ENCODE measurements around the gene NRSN2. TPM values are rescaled to one million over a fixed set of nuclear protein-coding genes. Genes with fewer than 3 reads are reported as not detected.

Gene NRSN2
- polyA plus RNA-seq, 1 experiment = 35.6 TPM

GRCh38 chr20:400454-401275, 53.8 kb downstream of the NRSN2 start:
- ChIA-PET CTCF (interaction anchor here (1.2 kb wide), 1 partner anchor 46 kb away, joined by 8 read pairs; no protein-coding TSS in a partner anchor), POLR2A (interaction anchor here (0.7 kb wide), 1 partner anchor 35 kb away, joined by 6 read pairs; no protein-coding TSS in a partner anchor)
- no peak for TF ChIP-seq CTCF (IDR thresholded peaks at IDR 0.05; ENCODE audit: low read depth, low read length)
- H3K4me3 ChIP-seq (ENCODE audit: low read depth, low read length) = no peak overlapping the region
- no peaks in the 10 kb centered on the region for H3K27me3 ChIP-seq (ENCODE audit: control insufficient read depth, insufficient read depth, low read length)
- DNase-seq (ENCODE audit: low read depth, low spot score) = no peak
- H3K27ac ChIP-seq (ENCODE audit: low read depth, low read length) = no peak overlapping the region
- peaks cover 5% of the 10 kb centered on the region; the same call in 1 of the 2 replicates for H3K9me3 ChIP-seq (ENCODE audit: control insufficient read depth, insufficient read depth, low read length)

GRCh38 chr20:401682-402495, 55.0 kb downstream of the NRSN2 start:
- peak; percentile 13 for DNase-seq (ENCODE audit: low read depth, low spot score)
- peak overlapping the region; percentile 31 for H3K27ac ChIP-seq (ENCODE audit: low read depth, low read length)
- H3K27me3 ChIP-seq (ENCODE audit: control insufficient read depth, insufficient read depth, low read length) = no peaks in the 10 kb centered on the region
- ChIA-PET CTCF (no interaction called here), POLR2A (interaction anchor here (0.7 kb wide), 1 partner anchor 34 kb away, joined by 6 read pairs; no protein-coding TSS in a partner anchor)
- H3K9me3 ChIP-seq (ENCODE audit: control insufficient read depth, insufficient read depth, low read length) = peaks cover 5% of the 10 kb centered on the region; the same call in 1 of the 2 replicates
- no peak for TF ChIP-seq CTCF (IDR thresholded peaks at IDR 0.05; ENCODE audit: low read depth, low read length)
- H3K4me3 ChIP-seq (ENCODE audit: low read depth, low read length) = no peak overlapping the region

GRCh38 chr20:402496-402885, 55.6 kb downstream of the NRSN2 start:
- no peak for DNase-seq (ENCODE audit: low read depth, low spot score)
- Histone ChIP-seq H3K9me3 (ENCODE audit: control insufficient read depth, insufficient read depth, low read length) (peaks cover 5% of the 10 kb centered on the region; the same call in 1 of the 2 replicates), H3K27ac (ENCODE audit: low read depth, low read length) (peak overlapping the region; percentile 31), H3K27me3 (ENCODE audit: control insufficient read depth, insufficient read depth, low read length) (no peaks in the 10 kb centered on the region), H3K4me3 (ENCODE audit: low read depth, low read length) (no peak overlapping the region)
- ChIA-PET CTCF (interaction anchor here (0.9 kb wide), 1 partner anchor 76 kb away, joined by 4 read pairs; no protein-coding TSS in a partner anchor), POLR2A (no interaction called here)
- no peak for TF ChIP-seq CTCF (IDR thresholded peaks at IDR 0.05; ENCODE audit: low read depth, low read length)

GRCh38 chr20:402898-403581, 56.1 kb downstream of the NRSN2 start:
- ChIA-PET CTCF (interaction anchor here (0.9 kb wide), 1 partner anchor 75 kb away, joined by 4 read pairs; no protein-coding TSS in a partner anchor), POLR2A (no interaction called here)
- DNase-seq (ENCODE audit: low read depth, low spot score) = no peak
- peaks cover 5% of the 10 kb centered on the region; the same call in 1 of the 2 replicates for H3K9me3 ChIP-seq (ENCODE audit: control insufficient read depth, insufficient read depth, low read length)
- TF ChIP-seq CTCF (IDR thresholded peaks at IDR 0.05; ENCODE audit: low read depth, low read length) = no peak
- no peak overlapping the region for H3K27ac ChIP-seq (ENCODE audit: low read depth, low read length)
- no peaks in the 10 kb centered on the region for H3K27me3 ChIP-seq (ENCODE audit: control insufficient read depth, insufficient read depth, low read length)
- H3K4me3 ChIP-seq (ENCODE audit: low read depth, low read length) = no peak overlapping the region

All from AG04450 (cell line).